ENCODE data around the gene EXOSC2.

Gene EXOSC2, protein sequence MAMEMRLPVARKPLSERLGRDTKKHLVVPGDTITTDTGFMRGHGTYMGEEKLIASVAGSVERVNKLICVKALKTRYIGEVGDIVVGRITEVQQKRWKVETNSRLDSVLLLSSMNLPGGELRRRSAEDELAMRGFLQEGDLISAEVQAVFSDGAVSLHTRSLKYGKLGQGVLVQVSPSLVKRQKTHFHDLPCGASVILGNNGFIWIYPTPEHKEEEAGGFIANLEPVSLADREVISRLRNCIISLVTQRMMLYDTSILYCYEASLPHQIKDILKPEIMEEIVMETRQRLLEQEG

DNA sequence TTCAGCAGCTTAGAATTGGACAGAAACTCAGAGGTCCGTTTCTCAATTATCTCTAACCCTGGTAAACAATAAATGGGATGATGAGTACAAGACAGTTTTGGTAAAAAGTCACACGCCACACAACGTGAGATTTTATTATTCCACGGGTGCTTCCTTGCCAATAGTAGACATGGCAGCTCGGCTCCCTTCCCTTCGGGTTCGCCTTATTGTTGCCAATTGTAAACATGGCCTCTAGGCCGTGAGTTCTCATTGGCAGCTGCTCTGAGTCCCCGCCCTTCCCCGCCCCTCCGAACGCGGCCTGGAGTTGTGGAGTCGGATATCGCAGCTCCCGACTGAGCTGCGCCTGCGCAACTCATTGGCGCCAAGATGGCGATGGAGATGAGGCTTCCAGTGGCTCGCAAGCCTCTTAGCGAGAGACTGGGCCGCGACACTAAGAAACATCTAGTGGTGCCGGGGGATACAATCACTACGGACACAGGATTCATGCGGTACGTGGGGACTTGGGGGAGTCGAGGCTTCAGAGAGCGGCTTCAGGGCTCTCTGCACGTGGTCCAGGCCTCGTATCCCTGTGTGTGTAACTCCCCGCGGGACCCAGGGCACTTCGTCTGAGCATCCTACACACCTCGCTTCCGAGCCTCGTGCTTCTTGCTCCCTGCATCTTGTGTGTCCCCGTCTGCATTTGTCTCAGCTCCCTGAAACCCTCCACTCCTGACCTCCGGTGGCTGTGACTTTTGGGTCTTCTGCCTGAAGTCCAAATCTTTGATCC, at the start of gene EXOSC2:
Gene EXOSC2, plus strand, starts transcription at position 355 of the 766 bp plus-strand sequence. Its CDS starts 12 bp downstream, at position 367.
- peak; percentile 91 for DNase-seq

DNA sequence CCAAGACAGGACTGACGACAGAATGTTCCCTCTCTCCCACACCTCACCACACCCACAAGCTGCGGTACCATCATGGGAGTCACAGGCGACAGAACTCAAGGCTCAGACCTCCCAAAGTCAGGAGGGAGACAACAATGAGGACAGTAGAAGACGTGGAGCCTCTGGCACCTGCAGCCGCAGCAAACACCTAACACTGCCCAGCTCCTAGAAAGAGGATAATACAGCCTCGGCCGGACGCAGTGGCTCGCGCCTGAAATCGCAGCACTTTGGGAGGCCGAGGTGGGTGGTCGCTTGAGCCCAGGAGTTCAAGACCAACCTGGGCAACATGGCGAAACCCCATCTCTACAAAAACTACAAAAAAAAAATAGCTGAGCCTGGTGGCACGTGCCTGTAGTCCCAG, 42.4 kb upstream of the EXOSC2 start:
- DNase-seq: no peak

DNA sequence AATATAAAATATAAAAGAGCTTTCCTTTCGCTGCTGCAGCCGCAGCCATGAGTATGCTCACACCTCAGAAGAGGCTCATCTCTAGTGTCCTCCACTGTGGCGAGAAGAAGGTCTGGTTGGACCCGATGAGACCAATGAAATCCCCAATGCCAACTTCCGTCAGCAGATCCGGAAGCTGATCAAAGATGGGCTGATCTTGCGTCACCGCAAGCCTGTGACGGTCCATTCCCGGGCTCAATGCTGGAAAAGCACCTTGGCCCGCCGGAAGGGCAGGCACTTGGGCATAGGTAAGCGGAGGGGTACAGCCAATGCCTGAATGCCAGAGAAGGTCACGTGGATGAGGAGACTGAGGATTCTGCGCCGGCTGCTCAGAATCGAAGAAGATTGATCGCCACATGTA, 41.8 kb upstream of the EXOSC2 start:
- DNase-seq: no peak

- no peak for DNase-seq
These were observed 38.7 kb upstream of the EXOSC2 start for GRCh38 chr9:130654879-130655278.

- no peak for DNase-seq
These were observed 34.5 kb upstream of the EXOSC2 start for GRCh38 chr9:130658893-130659698.

DNA sequence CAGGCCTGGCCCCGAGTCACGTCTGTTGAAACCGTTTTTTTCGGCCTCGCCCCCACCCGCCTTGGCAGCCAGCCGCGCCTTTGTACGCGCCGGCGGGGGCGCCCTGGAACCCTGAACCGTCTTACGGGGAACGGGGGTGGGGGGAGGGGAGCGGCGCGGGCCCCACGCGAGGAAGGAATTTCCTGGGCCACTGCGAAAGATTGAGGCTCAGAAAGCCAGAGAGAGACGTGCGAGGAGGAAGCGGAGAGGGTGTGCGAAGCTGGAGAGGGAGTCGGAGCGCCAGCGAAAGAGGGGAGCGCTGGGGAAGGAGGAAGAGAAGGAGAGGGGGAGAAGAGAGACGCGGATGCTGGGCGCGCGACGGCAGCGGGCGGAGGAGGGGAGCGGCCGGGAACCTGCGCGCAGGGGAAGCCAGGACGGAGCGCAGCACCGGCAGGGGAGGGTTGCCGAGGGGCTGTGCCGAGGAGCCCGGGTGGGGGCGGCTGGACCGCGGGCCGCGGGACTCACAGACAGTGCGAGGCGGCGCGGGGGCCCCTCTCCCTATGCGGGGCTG, 33.8 kb upstream of the EXOSC2 start:
- no peak for DNase-seq

GRCh38 chr9:130660326-130660682, 33.3 kb upstream of the EXOSC2 start:
- DNase-seq: no peak

GRCh38 chr9:130660683-130661450, 32.7 kb upstream of the EXOSC2 start:
- no peak for DNase-seq

DNA sequence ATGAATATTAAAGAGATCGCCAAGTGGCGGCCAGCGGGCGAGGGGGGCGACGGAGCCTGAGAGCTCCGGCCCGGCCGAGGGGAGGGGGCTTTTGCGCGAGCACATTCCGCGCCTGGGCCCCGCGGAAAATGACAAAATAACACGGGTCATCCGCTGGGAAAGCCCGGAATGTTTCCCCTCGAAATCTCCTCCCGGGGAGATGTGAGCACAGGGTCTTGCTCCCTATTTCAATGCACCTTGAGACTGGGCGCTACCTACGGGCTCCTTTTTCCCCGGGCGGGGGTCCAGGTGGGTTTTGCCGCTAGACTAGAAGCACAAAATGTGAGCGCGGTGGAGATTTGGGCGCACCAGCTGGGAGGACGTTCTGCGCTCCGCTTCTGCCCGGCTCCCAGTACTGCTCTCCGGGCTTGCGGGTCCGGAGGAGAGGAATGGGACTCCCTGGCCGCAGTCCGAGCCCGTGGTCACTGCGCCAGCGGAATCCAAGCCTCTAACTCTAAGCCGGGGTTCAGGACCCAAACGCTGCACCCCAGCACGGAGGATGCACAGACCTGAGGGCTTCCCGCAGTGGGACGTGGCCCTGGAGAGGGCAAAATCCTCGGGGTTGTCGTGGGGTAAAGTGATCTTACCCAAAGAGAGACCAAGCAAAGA, 32.0 kb upstream of the EXOSC2 start:
- DNase-seq: no peak

DNA sequence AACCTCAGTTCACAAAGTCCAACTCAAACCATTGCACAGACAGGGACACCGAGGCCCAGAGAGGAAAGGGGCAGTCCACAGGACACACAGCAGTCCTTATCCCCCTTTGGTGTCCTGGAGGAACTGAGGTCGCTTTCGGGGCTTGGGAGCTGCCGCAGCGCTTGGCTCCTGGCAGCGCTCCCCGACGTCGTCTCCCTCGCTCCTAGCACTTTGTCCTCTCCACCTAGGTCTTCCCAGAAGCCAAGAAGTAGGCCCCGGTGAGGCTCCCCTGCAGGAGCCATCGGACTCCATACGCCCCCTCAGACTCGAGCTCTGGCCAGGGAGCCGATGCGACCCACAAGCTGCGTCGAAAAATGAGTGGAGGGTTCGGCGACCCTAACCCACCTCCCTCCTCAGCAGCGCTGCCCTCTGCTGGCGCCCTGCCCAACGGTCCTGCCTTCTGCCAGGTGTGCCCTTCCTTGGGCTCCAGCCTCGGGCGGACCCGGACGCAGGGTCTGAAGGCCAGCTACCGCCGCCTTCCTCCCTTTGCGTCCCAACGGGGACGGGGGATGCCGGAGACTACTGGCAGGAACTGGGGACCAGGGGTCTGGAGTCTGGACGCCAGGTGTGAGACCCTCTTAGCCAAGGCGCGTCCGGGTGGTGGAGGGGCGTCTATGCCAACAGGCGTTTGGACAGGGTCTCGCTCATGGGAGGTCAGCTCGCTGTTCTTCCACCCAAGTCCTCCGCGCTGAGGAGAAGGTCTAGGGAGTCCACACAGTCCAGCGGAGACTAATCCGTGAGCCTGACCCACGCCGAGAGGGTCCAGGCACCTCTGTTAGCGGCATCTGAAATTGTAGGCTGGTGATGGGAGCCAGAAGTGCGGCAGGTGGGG, 31.2 kb upstream of the EXOSC2 start:
- no peak for DNase-seq

DNA sequence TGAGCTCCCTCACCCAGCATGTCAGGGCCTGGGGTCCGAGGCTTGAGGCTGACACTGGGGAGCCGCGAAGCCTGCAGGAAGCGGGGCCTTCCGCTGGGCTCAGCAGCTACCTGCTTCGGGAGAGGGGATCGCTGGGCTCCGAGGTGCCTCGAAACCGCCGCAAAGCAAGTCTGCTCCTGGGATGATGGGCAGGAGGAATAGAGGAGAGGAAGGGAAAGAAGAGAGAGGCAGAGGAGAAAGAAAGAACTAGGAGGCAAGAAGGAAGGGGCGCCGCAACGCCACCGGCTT, 30.7 kb upstream of the EXOSC2 start:
- DNase-seq: no peak

DNA sequence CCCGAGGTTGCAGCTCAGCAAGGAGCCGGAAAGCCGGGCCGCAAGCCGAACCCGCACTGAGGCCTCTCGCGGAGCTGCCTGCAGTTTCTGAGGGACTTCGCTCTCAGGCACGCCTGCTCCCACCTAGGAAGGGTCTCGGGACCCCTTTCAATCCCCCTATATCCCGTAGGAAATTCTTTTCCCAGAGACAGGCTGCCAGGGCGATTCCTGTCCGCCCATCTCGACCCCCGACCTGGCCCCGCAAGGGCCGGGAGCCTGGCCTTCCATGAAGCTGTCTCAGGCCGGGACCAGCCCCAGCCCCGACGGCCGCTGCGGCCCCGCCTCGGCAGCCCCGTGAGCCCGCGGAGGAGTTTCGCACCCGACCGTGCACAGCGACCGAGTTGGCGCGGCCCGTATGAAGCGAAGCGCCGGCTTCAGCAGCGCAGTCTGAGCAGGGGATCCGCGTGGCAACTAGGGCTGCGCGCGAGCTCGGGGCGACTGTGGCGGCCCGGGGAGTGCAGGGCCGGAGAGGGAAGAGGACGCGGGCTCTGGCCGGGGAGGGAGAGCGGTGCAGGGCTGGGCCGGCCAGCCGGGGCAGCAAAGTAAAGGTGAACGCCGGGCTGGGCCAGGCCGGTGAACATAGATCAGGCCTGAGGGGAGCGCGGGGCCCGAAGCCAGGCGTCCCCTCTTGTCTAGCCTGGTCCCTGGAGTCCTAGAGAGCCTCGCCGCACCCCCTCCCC, 30.2 kb upstream of the EXOSC2 start:
- no peak for DNase-seq

DNA sequence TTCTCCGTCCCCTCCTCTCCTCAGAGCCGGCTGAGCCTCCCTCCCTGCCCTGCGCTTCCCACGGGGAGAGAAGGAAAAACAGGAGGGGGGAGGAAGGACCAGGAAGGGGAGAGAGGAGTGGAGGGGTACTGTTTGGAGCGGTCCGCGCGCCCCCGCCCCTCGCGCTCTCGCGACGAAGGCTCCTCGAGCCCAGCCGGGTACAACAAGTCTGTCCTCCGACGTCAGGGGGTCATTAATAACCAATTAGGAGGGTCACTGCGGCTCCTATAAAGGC, 29.7 kb upstream of the EXOSC2 start:
- no peak for DNase-seq

DNA sequence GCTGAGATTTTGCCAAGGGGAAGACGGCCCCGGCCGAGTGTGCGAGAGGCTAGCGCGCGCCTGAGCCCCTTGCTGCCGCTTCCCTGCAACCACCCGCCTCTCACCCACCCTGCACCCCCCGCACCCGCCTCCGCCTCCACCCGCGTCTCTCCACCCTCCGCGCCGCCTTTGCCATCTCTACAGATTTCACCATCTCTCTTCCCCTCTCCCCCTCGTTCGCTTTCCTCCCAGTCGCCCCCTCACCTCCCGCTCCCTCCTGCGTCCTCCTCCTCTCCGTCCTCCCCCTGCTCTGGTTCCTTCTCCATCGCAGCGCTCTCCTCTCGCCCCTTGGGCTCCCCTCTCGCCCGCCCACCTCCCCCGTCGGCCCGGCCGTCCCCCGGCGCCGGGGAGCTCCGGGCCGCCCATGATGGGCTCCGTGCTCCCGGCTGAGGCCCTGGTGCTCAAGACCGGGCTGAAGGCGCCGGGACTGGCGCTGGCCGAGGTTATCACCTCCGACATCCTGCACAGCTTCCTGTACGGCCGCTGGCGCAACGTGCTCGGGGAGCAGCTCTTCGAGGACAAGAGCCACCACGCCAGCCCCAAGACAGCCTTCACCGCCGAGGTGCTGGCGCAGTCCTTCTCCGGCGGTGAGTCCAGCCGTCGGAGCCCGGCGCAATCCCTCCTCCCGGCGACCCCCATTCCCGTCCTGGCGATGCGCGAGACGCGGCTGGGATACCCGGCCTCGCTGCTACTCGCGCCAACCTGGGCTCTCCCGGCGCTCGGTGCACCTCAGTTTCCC, 29.1 kb upstream of the EXOSC2 start, which contains the start of gene PRDM12:
Gene PRDM12, plus strand, starts transcription at position 344 of the 778 bp plus-strand sequence. Its CDS starts 60 bp downstream, at position 404.
- DNase-seq: no peak

DNA sequence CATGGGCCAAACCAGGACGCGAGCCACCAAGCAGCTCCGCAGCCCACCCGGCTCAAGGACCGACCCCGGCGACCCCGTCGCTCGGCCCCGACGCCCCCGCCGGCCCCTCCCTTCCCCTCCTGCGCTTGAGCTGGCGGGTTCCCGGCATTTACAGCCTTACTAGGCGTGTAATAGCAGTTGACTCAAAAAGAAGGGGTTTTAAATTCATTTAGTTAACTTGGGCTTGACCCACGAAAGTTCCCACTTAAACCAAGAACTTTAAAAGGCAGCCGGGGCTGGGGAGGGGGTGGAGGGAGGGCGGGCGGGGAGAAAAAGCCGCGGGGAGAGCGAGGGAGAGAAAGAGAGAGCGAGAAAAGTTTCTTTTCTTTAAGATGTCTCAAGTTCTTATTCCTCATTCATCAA, 28.6 kb upstream of the EXOSC2 start:
- DNase-seq: no peak

GRCh38 chr9:130665431-130666392, 27.9 kb upstream of the EXOSC2 start:
- no peak for DNase-seq

DNA sequence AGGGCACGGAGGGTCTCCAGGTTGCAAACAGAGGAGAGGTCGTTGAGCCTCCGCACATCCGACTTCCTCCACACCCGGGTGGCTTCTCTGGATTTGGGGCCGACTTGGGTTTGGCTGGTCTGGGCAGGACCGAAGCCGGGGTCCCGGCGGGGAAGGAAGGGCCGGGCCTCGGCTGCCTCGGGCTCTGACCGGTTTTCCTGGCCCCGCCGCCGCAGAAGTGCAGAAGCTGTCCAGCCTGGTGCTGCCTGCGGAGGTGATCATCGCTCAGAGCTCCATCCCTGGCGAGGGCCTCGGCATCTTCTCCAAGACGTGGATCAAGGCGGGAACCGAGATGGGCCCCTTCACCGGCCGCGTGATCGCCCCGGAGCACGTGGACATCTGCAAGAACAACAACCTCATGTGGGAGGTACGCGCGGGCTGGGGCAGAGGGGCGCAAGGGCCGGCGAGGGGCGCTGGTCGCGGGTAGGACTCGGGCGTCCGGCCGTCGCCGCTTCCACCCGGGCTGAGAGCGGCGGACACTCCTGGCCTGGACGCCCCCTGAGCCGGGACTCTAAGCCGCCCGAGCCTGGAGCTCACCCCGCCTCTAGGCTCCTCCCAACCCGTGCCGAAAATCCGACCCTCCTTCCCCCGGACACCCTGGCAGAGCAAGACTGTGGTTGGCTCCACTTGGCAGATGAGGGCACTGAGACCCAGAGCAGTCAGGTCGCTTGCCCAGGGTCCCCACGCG, 27.0 kb upstream of the EXOSC2 start:
- DNase-seq: no peak

GRCh38 chr9:130667120-130667435, 26.5 kb upstream of the EXOSC2 start:
- no peak for DNase-seq
